Stimulated activated CD8-positive, alpha-beta memory T cell treated with anti-CD3 and anti-CD28 coated beads, Interleukin-12 subunit alpha, Interleukin-12 subunit beta, amount 100 ng/mL, for 4 hours (primary cell): ENCODE measurements around the gene TBC1D23.
"Not testable (repeated sequence)": the region's sequence is repeated elsewhere in the genome, so short reads cannot be mapped to it uniquely, and the experiment has no call there.

Source experiments
- DNase-seq: peaks from one replicate; pipeline ENCODE4 v3.0.0-alpha.2; 2020; ENCODE audit warnings: low read depth

Gene TBC1D23

DNA sequence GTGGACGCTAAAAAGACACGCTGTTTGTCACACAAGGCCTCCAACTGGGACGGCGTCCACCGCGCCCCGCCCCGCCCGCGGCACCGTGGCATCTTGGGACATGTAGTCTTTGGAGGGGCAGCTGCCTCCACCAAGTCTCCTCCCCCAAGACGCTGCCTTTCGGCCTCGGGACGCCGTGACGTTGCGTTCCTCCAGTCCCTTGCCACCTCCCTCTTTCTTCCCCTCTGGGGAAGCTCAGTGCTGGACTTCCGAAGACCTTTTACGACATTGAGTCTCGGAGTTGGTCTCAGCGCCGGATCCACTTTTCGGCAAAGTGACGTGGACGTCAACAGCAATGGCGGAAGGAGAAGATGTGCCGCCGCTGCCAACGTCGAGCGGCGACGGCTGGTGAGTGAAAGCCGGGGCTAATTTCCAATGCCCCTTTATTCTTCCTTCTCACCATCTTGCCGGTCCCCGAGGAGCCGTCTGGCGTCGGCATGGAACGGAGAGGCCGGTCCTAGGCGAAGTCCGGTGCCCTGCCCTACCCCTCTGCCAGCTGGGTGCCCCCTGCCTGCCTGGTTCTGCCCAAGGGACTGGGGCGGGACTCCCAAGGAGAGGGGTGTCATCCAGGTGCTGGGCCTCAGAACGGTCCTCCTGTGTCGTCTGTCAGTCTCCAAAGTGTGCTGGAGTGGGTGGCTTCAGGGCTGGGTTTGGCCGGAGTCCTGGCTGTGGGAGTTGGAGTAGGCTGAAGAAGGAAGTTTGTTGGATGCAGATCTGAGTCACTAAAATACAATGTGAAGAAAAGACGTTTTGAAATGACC lies at the start of gene TBC1D23:
TSS of gene TBC1D23 (plus strand) at position 308 of the 800 bp plus-strand sequence. CDS start at position 335, 27 bp downstream.
- DNase-seq: peak; percentile 95

DNA sequence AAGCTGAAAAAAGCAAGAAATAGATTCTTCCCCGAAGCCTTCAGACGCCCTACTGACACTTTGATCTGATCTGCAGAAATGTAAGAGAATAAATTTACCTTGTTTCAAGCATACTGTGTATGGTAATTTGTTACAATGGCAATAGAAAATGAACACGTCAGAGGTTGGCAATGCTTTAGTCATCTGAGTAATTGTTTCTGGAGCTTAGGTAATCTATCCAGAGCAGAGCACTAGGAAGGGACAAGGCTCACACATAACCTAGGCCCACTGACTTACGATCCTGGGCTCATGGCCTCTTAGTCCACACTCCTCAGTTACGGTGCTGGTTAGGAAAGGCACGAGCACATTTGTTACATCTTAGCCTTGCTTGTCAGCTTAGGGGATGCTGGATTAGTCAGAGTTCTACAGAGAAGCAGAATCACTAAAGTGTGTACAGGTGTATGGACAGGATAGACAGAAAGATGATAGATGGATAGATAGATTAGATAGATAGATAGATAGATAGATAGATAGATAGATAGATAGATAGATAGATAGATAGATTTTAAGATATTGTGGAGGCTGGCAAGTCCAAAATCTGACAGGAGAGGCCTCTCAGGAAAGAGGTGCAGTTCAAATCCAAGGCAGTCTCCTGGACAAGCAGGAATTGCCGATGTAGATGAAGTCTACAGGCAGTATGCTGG lies 46.8 kb upstream of the TBC1D23 start:
- no peak for DNase-seq

DNA sequence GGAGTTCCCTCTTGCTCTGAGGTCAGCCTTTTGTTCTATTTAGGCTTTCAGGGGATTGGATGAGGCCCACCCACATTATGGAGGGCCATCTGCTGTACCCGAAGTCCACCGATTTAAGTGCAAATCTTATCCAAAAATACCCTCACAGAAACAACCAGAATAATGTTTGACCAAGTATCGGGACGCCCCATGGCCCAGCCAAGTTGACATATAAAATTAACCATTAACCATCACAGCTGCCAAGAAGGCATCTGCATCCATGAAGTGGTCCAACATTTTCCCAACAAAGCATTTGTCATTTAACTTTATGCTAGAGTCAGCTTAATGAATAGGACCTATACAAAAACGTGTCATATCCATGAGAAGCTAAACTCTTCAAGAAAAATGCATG lies 46.2 kb upstream of the TBC1D23 start:
- DNase-seq: no peak

DNA sequence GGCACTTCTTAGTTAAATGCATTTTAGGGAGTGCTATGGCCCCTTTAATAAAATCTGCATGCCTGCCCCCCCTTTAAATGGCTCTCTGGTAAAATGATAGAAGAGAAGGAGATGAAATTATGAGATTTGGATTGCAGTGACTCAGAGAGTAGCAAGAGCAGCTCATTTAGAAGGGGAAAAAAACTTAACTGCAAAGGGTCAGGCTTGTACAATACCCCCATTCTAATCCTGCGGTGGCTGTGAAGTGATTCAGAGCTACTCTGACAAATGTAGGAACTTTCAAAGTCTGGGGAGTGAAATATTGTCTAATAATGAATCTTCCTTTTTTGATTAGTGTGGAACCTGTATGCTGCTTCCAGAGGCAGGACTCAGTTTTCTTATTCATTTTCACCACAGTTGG lies 44.1 kb upstream of the TBC1D23 start:
- no peak for DNase-seq

DNA sequence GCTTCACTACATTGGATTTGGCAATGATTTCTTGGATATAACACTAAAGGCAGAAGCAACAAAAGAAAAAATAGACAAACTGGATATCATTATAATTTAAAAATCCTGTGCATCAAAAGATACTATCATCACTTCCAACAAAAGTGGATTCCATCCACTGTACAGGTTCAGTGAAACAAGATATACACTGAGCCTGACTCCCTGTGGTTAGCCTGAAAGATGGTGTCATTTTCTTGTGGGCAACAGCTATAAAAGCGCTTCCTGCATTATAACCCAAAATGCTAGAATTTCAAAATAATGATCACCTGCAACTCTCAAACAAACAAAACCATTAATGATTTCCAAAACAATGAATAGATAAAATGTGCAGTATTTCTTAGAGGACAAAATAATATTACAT lies 39.6 kb upstream of the TBC1D23 start:
- no peak for DNase-seq

DNA sequence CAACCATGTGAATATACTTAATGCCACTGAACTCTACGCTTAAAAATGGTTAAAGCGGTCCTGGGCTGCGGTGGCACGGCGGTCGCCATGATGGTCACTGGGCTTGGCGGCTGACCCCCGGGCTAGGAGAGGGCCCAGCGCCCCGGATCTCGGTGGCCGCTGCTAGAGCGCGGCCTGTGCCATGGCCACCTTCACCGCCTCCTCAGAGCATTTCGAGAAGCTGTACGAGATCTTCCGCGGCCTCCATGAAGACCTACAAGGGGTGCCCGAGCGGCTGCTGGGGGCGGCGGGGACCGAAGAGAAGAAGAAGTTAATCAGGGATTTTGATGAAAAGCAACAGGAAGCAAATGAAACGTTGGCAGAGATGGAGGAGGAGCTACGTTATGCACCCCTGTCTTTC lies 35.6 kb upstream of the TBC1D23 start:
- DNase-seq: no peak

DNA sequence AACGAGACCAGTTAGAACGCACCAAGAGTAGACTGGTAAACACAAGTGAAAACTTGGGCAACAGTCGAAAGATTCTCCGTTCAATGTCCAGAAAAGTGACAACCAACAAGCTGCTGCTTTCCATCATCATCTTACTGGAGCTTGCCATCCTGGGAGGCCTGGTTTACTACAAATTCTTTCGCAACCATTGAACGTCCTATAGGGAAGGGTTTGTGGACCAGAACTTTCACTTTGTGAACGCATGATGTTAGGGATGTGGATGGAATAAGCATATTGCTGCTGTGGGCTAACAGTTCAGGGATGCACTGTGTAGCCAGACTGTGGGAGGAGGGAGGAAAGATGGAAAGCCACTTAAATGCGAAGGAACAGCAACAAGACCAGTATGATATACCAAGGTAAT lies 34.9 kb upstream of the TBC1D23 start:
- DNase-seq: no peak

DNA sequence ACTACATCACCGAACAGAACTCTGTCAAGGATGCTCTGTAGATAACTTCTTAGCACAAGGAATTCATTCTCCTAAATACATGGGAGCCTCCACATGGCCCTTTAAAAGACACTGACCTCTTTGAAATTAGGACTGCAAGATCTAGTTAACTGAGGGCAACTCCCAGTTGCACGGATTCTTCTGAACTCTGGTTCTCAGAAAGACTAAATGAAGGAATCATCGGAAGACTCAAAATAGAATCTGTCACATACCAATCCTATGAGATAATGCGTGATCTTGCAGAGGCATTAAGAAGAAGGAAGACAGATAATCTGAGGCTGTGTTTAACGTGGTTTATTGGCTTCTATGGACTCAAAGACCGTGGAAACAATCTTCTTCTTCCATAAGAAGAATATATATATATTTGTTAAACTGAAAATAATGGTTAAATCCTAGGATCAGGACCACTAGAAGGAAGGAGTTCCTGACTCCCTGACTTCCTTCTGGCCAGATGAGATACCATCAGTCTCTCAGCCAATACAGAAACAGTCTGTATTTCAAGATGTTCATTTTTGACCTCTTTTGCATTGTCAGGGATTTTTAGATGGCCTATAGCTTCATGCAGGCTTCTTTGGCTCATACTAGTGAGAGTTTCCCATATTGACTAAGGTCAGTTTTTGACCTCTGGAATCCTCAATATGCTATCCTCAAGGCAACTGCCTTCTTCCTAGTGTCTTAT lies 33.9 kb upstream of the TBC1D23 start:
- DNase-seq: no peak

DNA sequence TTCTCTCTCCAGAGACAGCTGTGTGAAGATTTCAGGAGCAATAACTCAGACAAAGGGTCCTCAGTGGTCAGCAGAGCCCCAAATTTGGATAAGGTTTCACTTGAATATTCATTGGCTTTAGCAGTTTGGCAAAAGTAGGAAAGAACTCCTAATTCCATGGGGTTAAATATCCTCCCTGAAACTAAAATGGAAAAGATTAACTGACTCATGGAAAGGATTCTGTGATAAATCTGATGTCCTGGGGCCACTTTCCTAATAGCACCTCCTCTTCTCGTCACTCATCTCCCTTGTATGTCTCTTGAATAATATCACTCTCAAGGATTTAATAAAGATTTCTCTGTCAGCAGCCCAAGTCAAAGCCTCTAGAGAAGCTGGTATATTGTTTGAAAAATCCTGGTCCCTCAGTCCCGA lies 33.3 kb upstream of the TBC1D23 start:
- DNase-seq: no peak

DNA sequence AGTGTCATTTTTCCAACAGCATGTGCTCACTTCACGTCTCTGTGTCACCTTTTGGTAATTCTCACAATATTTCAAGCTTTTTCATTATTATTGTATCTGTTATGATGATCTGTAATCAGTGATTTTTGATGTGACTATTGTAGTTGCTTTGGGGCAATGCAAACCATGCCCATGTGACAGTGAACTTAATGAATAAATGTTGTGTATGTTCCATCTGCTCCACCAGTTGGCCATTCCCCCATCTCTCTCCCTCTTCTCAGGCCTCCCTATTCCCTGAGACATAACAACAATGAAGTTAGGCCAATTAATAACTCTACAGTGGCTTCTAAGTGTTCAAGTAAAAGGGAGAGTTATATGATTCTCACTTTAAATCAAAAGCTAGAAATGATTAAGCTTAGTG lies 32.5 kb upstream of the TBC1D23 start:
- no peak for DNase-seq

DNA sequence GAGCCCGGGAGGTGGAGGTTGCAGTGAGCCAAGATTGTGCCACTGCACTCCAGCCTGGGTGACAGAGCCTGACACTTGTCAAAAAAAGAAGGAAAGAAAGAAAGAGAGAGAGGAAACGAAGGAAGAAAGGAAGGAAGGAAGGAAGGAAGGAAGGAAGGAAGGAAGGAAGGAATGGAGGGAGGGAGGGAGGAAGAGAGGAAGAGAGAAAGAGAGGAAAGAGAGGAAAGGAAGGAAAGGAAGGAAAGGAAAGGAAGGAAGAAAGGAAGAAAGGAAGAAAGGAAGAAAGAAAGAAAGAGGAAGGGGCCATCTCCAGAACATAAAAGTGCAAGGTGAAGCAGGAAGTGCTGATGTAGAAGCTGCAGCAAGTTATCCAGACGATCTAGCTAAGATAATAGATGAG lies 31.6 kb upstream of the TBC1D23 start:
- not testable (repeated sequence) for DNase-seq

DNA sequence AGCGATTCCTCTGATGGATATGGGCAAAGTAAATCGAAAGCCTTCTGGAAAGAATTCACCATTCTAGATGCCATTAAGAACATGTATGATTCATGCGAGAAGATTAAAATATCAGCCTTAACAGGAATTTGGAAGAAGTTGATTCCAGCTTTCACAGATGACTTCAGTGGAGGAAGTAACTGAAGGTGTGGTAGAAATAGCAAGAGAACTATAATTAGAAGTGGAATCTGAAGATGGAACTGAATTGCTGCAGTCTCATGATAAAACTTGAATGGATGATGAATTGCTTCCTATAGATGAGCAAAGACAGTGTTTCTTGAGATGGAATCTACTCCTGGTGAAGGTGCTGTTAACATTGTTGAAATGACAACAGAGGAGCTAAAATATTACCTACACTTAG lies 30.1 kb upstream of the TBC1D23 start:
- DNase-seq: no peak

DNA sequence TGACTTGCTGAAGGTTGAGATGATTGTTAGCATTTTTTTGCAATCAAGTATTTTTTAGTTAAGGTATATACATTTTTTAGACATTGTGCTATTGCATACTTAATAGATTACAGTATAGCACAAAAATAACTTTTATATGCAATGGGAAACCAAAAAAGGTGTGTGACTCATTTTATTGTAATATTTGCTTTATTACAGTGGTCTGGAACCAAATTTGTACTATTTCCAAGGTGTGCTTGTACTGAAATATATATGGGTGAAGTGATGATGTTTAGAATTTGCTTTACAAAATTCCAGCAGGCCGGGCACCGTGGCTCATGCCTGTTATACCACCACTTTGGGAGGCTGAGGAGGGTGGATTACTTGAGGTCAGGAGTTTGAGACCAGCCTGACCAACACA lies 29.1 kb upstream of the TBC1D23 start:
- DNase-seq: no peak

DNA sequence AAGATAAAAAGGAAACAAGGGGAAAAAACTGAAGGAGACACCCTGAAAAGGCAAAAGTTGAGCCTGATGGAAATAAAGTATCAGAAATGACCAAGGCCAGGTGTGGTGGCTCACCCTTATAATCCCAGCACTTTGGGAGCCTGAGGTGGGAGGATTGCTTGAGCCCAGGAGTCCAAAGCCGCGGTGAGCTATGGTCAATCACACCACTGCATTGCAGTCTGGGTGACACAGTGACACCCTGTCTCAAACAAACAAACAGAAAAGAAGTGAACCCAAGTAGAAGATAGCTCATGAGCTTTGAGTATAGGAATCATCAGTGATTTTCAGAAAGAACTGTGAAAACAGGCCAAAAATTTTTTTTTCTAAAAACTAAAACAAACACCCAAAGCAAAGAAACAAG lies 26.4 kb upstream of the TBC1D23 start:
- DNase-seq: no peak

DNA sequence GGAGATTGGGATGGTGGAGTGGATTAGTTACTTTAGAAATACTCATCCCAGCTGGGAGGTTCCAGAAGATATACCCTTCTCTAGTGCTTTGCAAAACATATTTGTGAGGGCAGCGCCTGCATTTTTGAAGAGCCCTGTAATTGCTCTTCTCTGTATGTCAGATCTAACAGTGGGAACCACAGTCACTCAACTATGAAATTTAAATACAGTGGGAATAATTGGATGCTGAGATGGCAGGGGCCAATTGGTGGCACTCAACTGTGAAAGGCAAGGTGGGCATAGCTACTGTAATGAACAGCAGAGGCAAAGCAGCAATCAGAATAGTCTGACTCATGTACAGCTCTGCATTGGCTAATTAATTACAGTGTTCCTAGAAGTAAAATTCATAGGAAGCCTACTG lies 22.2 kb upstream of the TBC1D23 start:
- DNase-seq: no peak

DNA sequence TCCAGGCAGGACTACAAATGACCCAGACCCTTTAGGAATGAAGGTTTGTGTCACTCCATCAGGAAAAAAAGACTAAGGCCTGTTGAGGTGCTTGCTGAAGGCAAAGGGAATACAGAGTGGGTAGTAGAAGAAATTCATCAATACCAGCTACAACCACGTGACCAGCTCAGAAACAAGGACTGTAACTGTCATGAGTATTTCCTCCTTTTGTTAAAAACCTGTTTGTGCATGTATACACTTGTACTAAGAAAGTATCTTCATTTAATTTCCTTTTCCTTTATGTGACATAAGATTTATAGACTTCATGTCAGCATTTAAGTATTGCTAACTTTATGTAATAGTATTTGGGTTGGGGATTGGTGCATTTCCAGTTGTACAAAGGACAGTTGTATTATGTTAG lies 18.3 kb upstream of the TBC1D23 start:
- DNase-seq: not testable (repeated sequence)

DNA sequence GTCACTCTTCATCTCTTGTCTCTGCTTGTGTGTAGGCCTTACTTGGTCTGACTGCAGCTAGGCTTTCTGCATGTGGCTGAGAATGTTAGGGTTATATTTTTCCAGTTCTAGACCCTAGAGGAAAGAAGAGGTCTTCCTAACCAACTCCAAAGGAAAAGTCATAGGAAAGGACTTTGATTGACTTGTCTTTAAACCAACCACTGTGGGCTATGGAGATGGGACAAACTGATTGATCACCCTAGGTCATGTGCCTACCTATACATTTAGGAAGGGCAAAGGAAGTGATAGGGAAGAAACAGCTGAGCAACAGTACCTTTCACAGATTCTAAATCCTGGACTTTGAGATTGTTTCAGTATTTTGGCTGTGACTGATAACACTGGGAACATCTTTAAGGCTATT lies 16.5 kb upstream of the TBC1D23 start:
- DNase-seq: no peak

DNA sequence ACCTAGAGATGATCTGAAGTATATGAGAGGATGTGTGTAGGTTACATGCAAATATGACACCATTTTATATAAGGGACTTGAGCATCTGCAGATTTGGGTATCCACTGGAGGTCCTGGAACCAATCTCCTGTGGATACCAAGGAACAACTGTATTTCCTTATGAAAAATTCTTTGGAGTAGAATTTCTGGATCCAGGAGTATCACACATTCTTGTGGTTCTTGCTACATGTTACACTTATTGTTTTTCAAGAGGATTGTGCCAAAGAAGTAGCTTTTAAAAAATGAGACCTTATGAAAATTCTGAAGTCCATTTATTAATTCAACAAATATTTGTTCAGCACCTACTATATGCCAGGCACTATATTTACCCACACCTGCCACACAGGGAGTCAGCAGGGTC lies 15.7 kb upstream of the TBC1D23 start:
- DNase-seq: no peak

DNA sequence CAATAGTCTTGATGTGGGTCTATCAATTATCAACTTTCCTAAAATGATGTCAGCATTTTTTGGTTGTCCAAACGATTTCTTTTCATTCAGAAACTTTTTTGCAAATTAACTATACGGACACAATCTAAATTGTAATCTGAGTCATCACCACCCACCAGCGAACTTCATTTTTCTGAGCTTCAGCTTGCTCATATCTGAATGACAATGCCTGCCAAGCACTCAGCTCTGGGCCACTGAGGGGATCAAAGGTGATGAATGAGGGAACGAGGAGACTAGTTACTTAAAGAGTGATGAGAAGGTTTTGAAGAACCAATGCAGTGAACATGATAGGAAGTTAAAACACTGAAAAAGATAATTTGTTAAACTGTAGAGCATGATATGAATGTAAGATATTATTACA lies 14.9 kb upstream of the TBC1D23 start:
- DNase-seq: no peak

DNA sequence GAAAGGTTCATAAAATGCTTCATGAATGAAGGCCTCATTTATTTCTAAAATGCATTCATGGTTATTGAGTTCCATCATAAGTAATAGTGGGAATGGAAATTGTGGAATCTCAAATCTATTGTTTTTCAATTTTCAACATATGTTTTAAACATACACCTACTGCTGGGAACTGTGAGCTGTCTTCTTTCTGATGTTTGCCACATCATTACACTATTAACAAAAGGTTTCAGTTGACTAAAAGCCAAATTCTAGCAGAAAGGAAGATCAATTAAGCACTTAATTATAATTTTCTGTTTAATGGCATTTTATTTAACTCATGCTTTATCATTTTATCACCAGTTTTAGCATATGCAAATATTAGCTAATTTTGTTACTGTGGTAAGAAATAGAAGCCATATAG lies 13.8 kb upstream of the TBC1D23 start:
- no peak for DNase-seq

DNA sequence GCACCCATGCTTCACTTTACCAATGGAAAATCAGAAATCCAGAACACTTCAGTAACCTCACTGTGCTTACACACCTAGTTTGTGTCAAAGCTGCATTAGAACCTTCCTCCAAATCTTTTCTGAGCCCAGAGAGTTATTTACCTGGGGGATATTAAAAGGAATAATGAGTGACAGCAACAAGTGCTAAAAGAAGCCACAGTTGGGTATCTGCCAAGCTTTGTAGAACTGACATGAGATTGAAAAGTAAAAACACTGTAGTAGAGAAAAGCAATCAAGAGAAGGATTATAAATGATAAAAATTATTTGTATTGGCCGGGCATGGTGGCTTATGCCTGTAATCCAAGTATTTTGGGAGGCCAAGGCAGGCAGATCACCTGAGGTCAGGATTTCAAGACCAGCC lies 8.8 kb upstream of the TBC1D23 start:
- no peak for DNase-seq

DNA sequence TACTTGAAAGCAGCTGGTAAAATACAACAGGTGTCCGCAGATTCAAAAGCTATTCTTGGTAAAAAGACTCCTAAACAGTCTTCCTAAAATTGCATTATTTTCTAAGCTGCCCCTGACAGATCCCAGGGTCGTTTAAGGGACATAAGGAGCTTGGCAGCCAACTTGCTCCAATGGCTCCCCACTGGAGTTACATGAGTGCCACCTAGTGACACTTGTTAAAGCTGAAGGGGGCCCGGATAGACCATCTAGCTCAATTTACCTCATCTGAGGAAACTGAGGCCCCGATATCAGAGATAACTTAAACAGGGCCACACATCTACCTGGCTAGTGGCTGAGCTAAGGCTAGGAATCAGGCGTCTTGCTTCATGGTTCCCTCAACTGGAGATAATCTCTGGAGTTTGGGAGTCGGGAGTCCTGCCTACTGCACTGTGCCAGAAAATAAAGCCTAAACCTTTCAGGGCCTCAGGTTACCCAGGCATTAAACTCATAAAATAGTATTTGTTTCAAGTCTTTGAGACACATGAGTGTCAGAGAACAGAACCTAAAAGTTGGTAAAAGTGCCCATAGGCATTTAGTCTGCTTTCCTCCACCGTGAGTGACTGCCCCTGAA lies 6.5 kb upstream of the TBC1D23 start:
- DNase-seq: no peak

DNA sequence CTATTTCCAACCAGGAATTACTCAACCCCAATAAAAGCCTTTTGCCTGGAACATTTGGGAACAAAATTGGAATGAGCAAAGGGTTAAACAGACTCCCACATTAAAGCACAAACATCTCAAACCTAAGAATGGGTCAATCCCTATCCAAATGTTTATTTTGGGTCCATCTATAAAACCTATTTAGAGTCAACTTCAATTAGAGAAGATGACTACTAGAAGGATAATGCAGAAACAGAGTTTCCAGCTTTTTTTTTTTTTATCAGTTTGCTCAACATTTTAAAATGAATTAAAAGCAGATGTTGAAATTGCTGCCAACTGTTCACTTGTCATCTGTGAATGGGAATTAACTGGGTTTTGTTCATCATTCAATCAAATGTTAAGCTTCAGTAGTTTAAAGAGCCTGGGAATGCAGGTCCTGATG lies 4.1 kb upstream of the TBC1D23 start:
- no peak for DNase-seq
